Measurements from ENCODE around the gene IRF6. TPM values are rescaled to one million over a fixed set of nuclear protein-coding genes. Genes with fewer than 3 reads are reported as not detected.

The IRF6 gene
- total RNA-seq, 5 donors from 2014 or later (not counting 1 experiment from before 2014, with no cell fraction given), result 0.16 to 2.6 (median 1.0) TPM

- ChIA-PET CTCF (interaction anchor here (0.6 to 2.6 kb wide), 8 partner anchors 13 to 44 kb away, joined by 3 to 9 read pairs (median 3); partner anchors contain the start of gene UTP25 (in 1 of the 2)), POLR2A (interaction anchor here (1.0 to 1.6 kb wide), 4 partner anchors 10 to 21 kb away, joined by 4 to 7 read pairs (median 5); partner anchors contain the start of gene IRF6 (in 1 of the 2))
- peak within 1 kb of the TSS; percentile 87 to 92 (median 89) for H3K4me3 Mint-ChIP-seq
- Histone ChIP-seq H3K9me3 (no peaks in the 10 kb centered on the region), H3K36me3 (ENCODE audit: control insufficient read depth in 2 of 2, extremely low read depth in 1 of 2, insufficient read depth in 1 of 2, low read length in 1 of 2) (peaks cover 14 to 32% of the 10 kb centered on the region in 2 donors), H3K4me3 (ENCODE audit: control insufficient read depth in 1 of 2, extremely low read depth in 1 of 2, low read length in 1 of 2) (peak within 1 kb of the TSS; percentile 72 to 73), H3K4me1 (ENCODE audit: control insufficient read depth in 1 of 2, extremely low read depth in 1 of 2, insufficient read depth in 2 of 2, low read length in 2 of 2) (peaks cover 7 to 24% of the 10 kb centered on the region in 2 experiments), H3K27ac (ENCODE audit: low read length) (peak within 1 kb of the TSS; percentile 97), H3K27me3 (replicated peaks in 1 of 2; ENCODE audit: control insufficient read depth in 2 of 2, extremely low read depth in 1 of 2, insufficient read depth in 2 of 2, low read length in 1 of 2) (no peaks in the 10 kb centered on the region)
- 0% methylated on average over 39 of the region's 48 CpGs for WGBS (ENCODE audit: insufficient coverage)
- ATAC-seq (replicated peaks in 1 of 4) (peak; percentile 97 to 99 (median 98)), DNase-seq (peak; percentile 94 to 100 (median 98))
- no peaks in the 10 kb centered on the region for H3K27me3 Mint-ChIP-seq
- no peaks in the 10 kb centered on the region for H3K9me3 Mint-ChIP-seq
- peaks cover 34 to 40% (median 34%) of the 10 kb centered on the region in 3 donors for H3K4me1 Mint-ChIP-seq
- H3K36me3 Mint-ChIP-seq, result peaks cover 16% of the 10 kb centered on the region
- peak within 1 kb of the TSS; percentile 97 to 98 for H3K27ac Mint-ChIP-seq
These were observed 21.4 kb downstream of the IRF6 start, which contains the start of gene C1orf74 for GRCh38 chr1:209784265-209785169. C1orf74 (minus strand) TSS chr1:209784559; CDS start chr1:209783634, 925 bp downstream.

GRCh38 chr1:209783386-209783785, 22.6 kb downstream of the IRF6 start:
- H3K4me3 Mint-ChIP-seq, result peak overlapping the region; percentile 87 to 92 (median 89)

GRCh38 chr1:209780268-209780667, 25.7 kb downstream of the IRF6 start:
- peaks cover 19 to 74% of the 10 kb centered on the region in 2 donors for H3K36me3 ChIP-seq (ENCODE audit: control insufficient read depth in 2 of 2, extremely low read depth in 1 of 2, insufficient read depth in 1 of 2, low read length in 1 of 2)
- H3K4me1 ChIP-seq (ENCODE audit: control insufficient read depth in 1 of 2, extremely low read depth in 1 of 2, insufficient read depth in 2 of 2, low read length in 2 of 2), result peaks cover 7 to 27% of the 10 kb centered on the region in 2 experiments
- H3K9me3 Mint-ChIP-seq, result no peaks in the 10 kb centered on the region
- 83% methylated on average over 2 of the region's 4 CpGs for WGBS (ENCODE audit: insufficient coverage)
- POLR2A ChIA-PET, result interaction anchor here in 1 of 2 donors (0.6 kb wide), 1 partner anchor 27 kb away, joined by 4 read pairs; no protein-coding TSS in a partner anchor
- peaks cover 39 to 60% (median 58%) of the 10 kb centered on the region in 3 donors for H3K4me1 Mint-ChIP-seq
- H3K4me3 ChIP-seq (ENCODE audit: control insufficient read depth in 1 of 2, extremely low read depth in 1 of 2, low read length in 1 of 2), result no peak overlapping the region
- ATAC-seq (replicated peaks in 1 of 4) (no peak), DNase-seq (no peak)
- H3K36me3 Mint-ChIP-seq, result peaks cover 53% of the 10 kb centered on the region
- H3K4me3 Mint-ChIP-seq, result no peak overlapping the region
- H3K27me3 ChIP-seq (replicated peaks in 1 of 2; ENCODE audit: control insufficient read depth in 2 of 2, extremely low read depth in 1 of 2, insufficient read depth in 2 of 2, low read length in 1 of 2), result no peaks in the 10 kb centered on the region
- H3K27ac ChIP-seq (ENCODE audit: low read length), result peak overlapping the region; percentile 10
- H3K27me3 Mint-ChIP-seq, result no peaks in the 10 kb centered on the region
- H3K27ac Mint-ChIP-seq, result peak overlapping the region; percentile 35 to 76
- no peaks in the 10 kb centered on the region for H3K9me3 ChIP-seq
- CTCF ChIA-PET, result no interaction called here

More at GRCh38 chr1:209783386-209783785, 22.6 kb downstream of the IRF6 start:
- ChIA-PET CTCF (interaction anchor here (1.3 to 2.6 kb wide), 3 partner anchors 15 to 34 kb away, joined by 3 to 9 read pairs (median 3); no protein-coding TSS in a partner anchor), POLR2A (interaction anchor here (0.6 to 1.6 kb wide), 4 partner anchors 9 to 24 kb away, joined by 3 to 7 read pairs (median 4); partner anchors contain the start of gene IRF6 (in 1 of the 2))
- no peaks in the 10 kb centered on the region for H3K9me3 Mint-ChIP-seq
- 94% methylated on average over 5 of the region's 6 CpGs for WGBS (ENCODE audit: insufficient coverage)
- DNase-seq, result no peak
- H3K27me3 ChIP-seq (replicated peaks in 1 of 2; ENCODE audit: control insufficient read depth in 2 of 2, extremely low read depth in 1 of 2, insufficient read depth in 2 of 2, low read length in 1 of 2), result no peaks in the 10 kb centered on the region
- H3K36me3 ChIP-seq (ENCODE audit: control insufficient read depth in 2 of 2, extremely low read depth in 1 of 2, insufficient read depth in 1 of 2, low read length in 1 of 2), result peaks cover 14 to 43% of the 10 kb centered on the region in 2 donors
- peaks cover 28% of the 10 kb centered on the region for H3K36me3 Mint-ChIP-seq
- H3K27ac ChIP-seq (ENCODE audit: low read length), result peak overlapping the region; percentile 97
- peaks cover 40 to 44% (median 41%) of the 10 kb centered on the region in 3 donors for H3K4me1 Mint-ChIP-seq
- peak overlapping the region; percentile 97 to 98 for H3K27ac Mint-ChIP-seq
- no peak for ATAC-seq (replicated peaks in 1 of 4)
- H3K4me1 ChIP-seq (ENCODE audit: control insufficient read depth in 1 of 2, extremely low read depth in 1 of 2, insufficient read depth in 2 of 2, low read length in 2 of 2), result peaks cover 7 to 24% of the 10 kb centered on the region in 2 experiments
- no peak overlapping the region for H3K4me3 ChIP-seq (ENCODE audit: control insufficient read depth in 1 of 2, extremely low read depth in 1 of 2, low read length in 1 of 2)
- H3K27me3 Mint-ChIP-seq, result no peaks in the 10 kb centered on the region
- no peaks in the 10 kb centered on the region for H3K9me3 ChIP-seq

- Histone ChIP-seq H3K27ac (ENCODE audit: low read length) (no peak overlapping the region), H3K4me1 (ENCODE audit: control insufficient read depth in 1 of 2, extremely low read depth in 1 of 2, insufficient read depth in 2 of 2, low read length in 2 of 2) (peaks cover 6 to 7% of the 10 kb centered on the region in 2 experiments), H3K27me3 (replicated peaks in 1 of 2; ENCODE audit: control insufficient read depth in 2 of 2, extremely low read depth in 1 of 2, insufficient read depth in 2 of 2, low read length in 1 of 2) (no peaks in the 10 kb centered on the region), H3K9me3 (no peaks in the 10 kb centered on the region), H3K4me3 (ENCODE audit: control insufficient read depth in 1 of 2, extremely low read depth in 1 of 2, low read length in 1 of 2) (no peak overlapping the region), H3K36me3 (ENCODE audit: control insufficient read depth in 2 of 2, extremely low read depth in 1 of 2, insufficient read depth in 1 of 2, low read length in 1 of 2) (peaks cover 21 to 92% of the 10 kb centered on the region in 2 donors)
- DNase-seq (no peak), ATAC-seq (replicated peaks in 1 of 4) (no peak)
- Mint-ChIP-seq H3K27ac (peak overlapping the region; percentile 24 to 25), H3K36me3 (peaks cover 70% of the 10 kb centered on the region), H3K9me3 (no peaks in the 10 kb centered on the region), H3K4me3 (no peak overlapping the region), H3K27me3 (no peaks in the 10 kb centered on the region), H3K4me1 (peaks cover 17 to 38% (median 36%) of the 10 kb centered on the region in 3 donors)
- WGBS (ENCODE audit: insufficient coverage), result 78% methylated on average over 1 of the region's 1 CpG
- ChIA-PET POLR2A (interaction anchor here in 1 of 2 donors (1.3 kb wide), 1 partner anchor 8 kb away, joined by 3 read pairs; no protein-coding TSS in a partner anchor), CTCF (interaction anchor here in 1 of 2 donors (1.6 kb wide), 1 partner anchor 9 kb away, joined by 6 read pairs; no protein-coding TSS in a partner anchor)
These were observed 27.8 kb downstream of the IRF6 start for GRCh38 chr1:209778102-209778501.

- Histone ChIP-seq H3K4me3 (ENCODE audit: control insufficient read depth in 1 of 2, extremely low read depth in 1 of 2, low read length in 1 of 2) (no peak overlapping the region), H3K27me3 (replicated peaks in 1 of 2; ENCODE audit: control insufficient read depth in 2 of 2, extremely low read depth in 1 of 2, insufficient read depth in 2 of 2, low read length in 1 of 2) (no peaks in the 10 kb centered on the region), H3K4me1 (ENCODE audit: control insufficient read depth in 1 of 2, extremely low read depth in 1 of 2, insufficient read depth in 2 of 2, low read length in 2 of 2) (peaks cover 7 to 9% of the 10 kb centered on the region in 2 experiments), H3K36me3 (ENCODE audit: control insufficient read depth in 2 of 2, extremely low read depth in 1 of 2, insufficient read depth in 1 of 2, low read length in 1 of 2) (peaks cover 18 to 92% of the 10 kb centered on the region in 2 donors), H3K9me3 (no peaks in the 10 kb centered on the region), H3K27ac (ENCODE audit: low read length) (no peak overlapping the region)
- Mint-ChIP-seq H3K27ac (peak overlapping the region; percentile 24 to 56), H3K4me3 (no peak overlapping the region), H3K4me1 (peaks cover 14 to 34% (median 33%) of the 10 kb centered on the region in 3 donors), H3K36me3 (peaks cover 74% of the 10 kb centered on the region), H3K9me3 (no peaks in the 10 kb centered on the region), H3K27me3 (no peaks in the 10 kb centered on the region)
- DNase-seq, result no peak
- POLR2A ChIA-PET, result interaction anchor here in 1 of 2 donors (1.3 kb wide), 1 partner anchor 8 kb away, joined by 3 read pairs; no protein-coding TSS in a partner anchor
- no peak for ATAC-seq (replicated peaks in 1 of 4)
- CTCF ChIA-PET, result interaction anchor here in 1 of 2 donors (1.6 kb wide), 1 partner anchor 9 kb away, joined by 6 read pairs; no protein-coding TSS in a partner anchor
- WGBS (ENCODE audit: insufficient coverage), result no CpG with 5 or more reads among the region's 2 CpGs
These were observed 28.4 kb downstream of the IRF6 start for GRCh38 chr1:209777587-209777986.

- no peak for ATAC-seq (replicated peaks in 1 of 4)
- H3K4me3 Mint-ChIP-seq, result no peak overlapping the region
- Histone ChIP-seq H3K4me3 (ENCODE audit: control insufficient read depth in 1 of 2, extremely low read depth in 1 of 2, low read length in 1 of 2) (no peak overlapping the region), H3K36me3 (ENCODE audit: control insufficient read depth in 2 of 2, extremely low read depth in 1 of 2, insufficient read depth in 1 of 2, low read length in 1 of 2) (peaks cover 13 to 87% of the 10 kb centered on the region in 2 donors), H3K9me3 (no peaks in the 10 kb centered on the region), H3K27ac (ENCODE audit: low read length) (no peak overlapping the region), H3K27me3 (replicated peaks in 1 of 2; ENCODE audit: control insufficient read depth in 2 of 2, extremely low read depth in 1 of 2, insufficient read depth in 2 of 2, low read length in 1 of 2) (no peaks in the 10 kb centered on the region), H3K4me1 (ENCODE audit: control insufficient read depth in 1 of 2, extremely low read depth in 1 of 2, insufficient read depth in 2 of 2, low read length in 2 of 2) (peaks cover 26% of the 10 kb centered on the region in 2 experiments)
- no peak for DNase-seq
- no peaks in the 10 kb centered on the region for H3K9me3 Mint-ChIP-seq
- H3K4me1 Mint-ChIP-seq, result peaks cover 10 to 27% (median 27%) of the 10 kb centered on the region in 3 donors
- no peaks in the 10 kb centered on the region for H3K27me3 Mint-ChIP-seq
- ChIA-PET POLR2A (interaction anchor here in 1 of 2 donors (1.8 kb wide), 1 partner anchor 8 kb away, joined by 7 read pairs; the partner anchor contains the start of gene C1orf74), CTCF (no interaction called here)
- 100% methylated on average over 2 of the region's 2 CpGs for WGBS (ENCODE audit: insufficient coverage)
- H3K27ac Mint-ChIP-seq, result peak overlapping the region; percentile 71 to 83
- H3K36me3 Mint-ChIP-seq, result peaks cover 63% of the 10 kb centered on the region
These were observed 30.3 kb downstream of the IRF6 start for GRCh38 chr1:209775678-209776077.
